H9 (cell line): ENCODE measurements around the gene MED1. TPM values are rescaled to one million over a fixed set of nuclear protein-coding genes. Genes with fewer than 3 reads are reported as not detected.

Experiments used
- DNase-seq: peaks from one replicate; pipeline ENCODE4 v3.0.0-alpha.2; 2017
- H2AFZ ChIP-seq: one replicate; pipeline ENCODE4 v1.6.1; 2013; ENCODE audit warnings: mild to moderate bottlenecking, low read length, control low read depth, moderate library complexity
- H2AK5ac ChIP-seq: 2 replicates; pipeline ENCODE4 v1.6.1; 2013; ENCODE audit warnings: low read length, control low read depth, mixed read lengths; ENCODE audit not compliant: insufficient read length
- H2BK120ac ChIP-seq: one replicate; pipeline ENCODE4 v1.6.1; 2013; ENCODE audit warnings: low read depth, mild to moderate bottlenecking, low read length, control low read depth, inconsistent platforms; ENCODE audit not compliant: poor library complexity, severe bottlenecking
- H2BK12ac ChIP-seq: 2 replicates; pipeline ENCODE4 v1.6.1; 2013; ENCODE audit warnings: low read length, control low read depth, mixed read lengths, low read depth; ENCODE audit not compliant: insufficient read length
- H2BK15ac ChIP-seq: 2 replicates; pipeline ENCODE4 v1.6.1; 2013; ENCODE audit warnings: low read depth, low read length, control low read depth
- H2BK20ac ChIP-seq: one replicate; pipeline ENCODE4 v1.6.1; 2013; ENCODE audit warnings: low read depth, mild to moderate bottlenecking, low read length, control low read depth, inconsistent platforms; ENCODE audit not compliant: poor library complexity, severe bottlenecking
- H2BK5ac ChIP-seq: 2 replicates; pipeline ENCODE4 v1.6.1; 2013; ENCODE audit warnings: low read length, control low read depth, mixed read lengths; ENCODE audit not compliant: insufficient read length
- H3K14ac ChIP-seq: 2 replicates; pipeline ENCODE4 v1.6.1; 2013; ENCODE audit warnings: low read length, control low read depth; ENCODE audit not compliant: insufficient read depth
- H3K18ac ChIP-seq: 2 replicates; pipeline ENCODE4 v1.6.1; 2013; ENCODE audit warnings: low read depth, mild to moderate bottlenecking, mixed read lengths, low read length, control low read depth; ENCODE audit not compliant: insufficient read length
- H3K23ac ChIP-seq: 2 replicates; pipeline ENCODE4 v1.6.1; 2013; ENCODE audit warnings: low read length, control low read depth, mixed read lengths, low read depth; ENCODE audit not compliant: insufficient read length
- H3K23me2 ChIP-seq: 2 replicates; pipeline ENCODE4 v1.6.1; 2013; ENCODE audit warnings: low read depth, mild to moderate bottlenecking, mixed read lengths, low read length, control low read depth; ENCODE audit not compliant: insufficient read length, poor library complexity, severe bottlenecking
- H3K27ac ChIP-seq: 2 replicates; pipeline ENCODE4 v1.5.1; 2013; ENCODE audit warnings: low read length, control low read depth, mixed read lengths, low read depth; ENCODE audit not compliant: insufficient read length
- H3K27me3 ChIP-seq: 2 replicates; pipeline ENCODE4 v1.6.1; 2013; ENCODE audit warnings: low read length, control low read depth, inconsistent platforms; ENCODE audit not compliant: insufficient read depth
- H3K4ac ChIP-seq: 2 replicates; pipeline ENCODE4 v1.6.1; 2013; ENCODE audit warnings: low read depth, mild to moderate bottlenecking, control low read depth, inconsistent platforms, low read length, moderate library complexity
- H3K4me1 ChIP-seq: 2 replicates; pipeline ENCODE4 v1.6.1; 2013; ENCODE audit warnings: low read length, control low read depth, inconsistent platforms; ENCODE audit not compliant: insufficient read depth
- H3K4me2 ChIP-seq: 2 replicates; pipeline ENCODE4 v1.6.1; 2013; ENCODE audit warnings: low read length, control low read depth, mixed read lengths; ENCODE audit not compliant: insufficient read length, insufficient read depth
- H3K56ac ChIP-seq: 2 replicates; pipeline ENCODE4 v1.6.1; 2013; ENCODE audit warnings: low read depth, mild to moderate bottlenecking, mixed read lengths, low read length, control low read depth; ENCODE audit not compliant: insufficient read length
- H3K79me1 ChIP-seq: 2 replicates; pipeline ENCODE4 v1.6.1; 2013; ENCODE audit warnings: low read depth, mild to moderate bottlenecking, moderate library complexity, low read length, control low read depth, inconsistent platforms; ENCODE audit not compliant: insufficient read depth, poor library complexity, severe bottlenecking
- H3K79me2 ChIP-seq: 2 replicates; pipeline ENCODE4 v1.6.1; 2013; ENCODE audit warnings: low read length, control low read depth, inconsistent platforms; ENCODE audit not compliant: insufficient read depth
- H3K9ac ChIP-seq: 2 replicates; pipeline ENCODE4 v1.6.1; 2013; ENCODE audit warnings: low read length, control low read depth, mixed read lengths; ENCODE audit not compliant: insufficient read length; ENCODE audit errors: extremely low read depth
- H3K9me3 ChIP-seq: one replicate; pipeline ENCODE4 v1.6.1; 2013; ENCODE audit warnings: low read depth, low read length, inconsistent platforms; ENCODE audit not compliant: control insufficient read depth
- H3T11ph ChIP-seq: one replicate; pipeline ENCODE4 v1.6.1; 2013; ENCODE audit warnings: mild to moderate bottlenecking, low read length, control low read depth, inconsistent platforms
- H4K20me1 ChIP-seq: one replicate; pipeline ENCODE4 v1.6.1; 2013; ENCODE audit not compliant: control insufficient read depth, insufficient read length, insufficient read depth
- H4K5ac ChIP-seq: 2 replicates; pipeline ENCODE4 v1.6.1; 2013; ENCODE audit warnings: low read depth, mild to moderate bottlenecking, mixed read lengths, low read length, control low read depth; ENCODE audit not compliant: insufficient read length
- H4K8ac ChIP-seq: replicated peaks from 2 replicates; pipeline ENCODE4 v1.6.1; 2013; ENCODE audit warnings: low read length, control low read depth, mixed read lengths, low read depth; ENCODE audit not compliant: insufficient read length
- H4K91ac ChIP-seq: 2 replicates; pipeline ENCODE4 v1.6.1; 2013; ENCODE audit warnings: low read depth, mild to moderate bottlenecking, moderate library complexity, mixed read lengths, low read length, control low read depth; ENCODE audit not compliant: insufficient read length
- H3K27ac Mint-ChIP-seq, 3 experiments: 2 replicates in 2 of 3; 3 replicates in 1 of 3; pipeline ENCODE4 v1.8.0; 2020 to 2021; ENCODE audit warnings: mixed read lengths in 3 of 3, mild to moderate bottlenecking in 1 of 3, moderate library complexity in 1 of 3
- H3K27me3 Mint-ChIP-seq: 2 replicates; pipeline ENCODE4 v1.8.0; 2021; ENCODE audit warnings: low read depth, mild to moderate bottlenecking, moderate library complexity, mixed read lengths
- H3K36me3 Mint-ChIP-seq, 3 experiments: 2 replicates in 2 of 3; 3 replicates in 1 of 3; pipeline ENCODE4 v1.8.0; 2020 to 2021; ENCODE audit warnings: low read depth in 3 of 3, mixed read lengths in 3 of 3; ENCODE audit not compliant: insufficient read depth in 1 of 3
- H3K4me1 Mint-ChIP-seq, 2 experiments: 2 replicates each; pipeline ENCODE4 v1.8.0; 2020; ENCODE audit warnings: mixed read lengths in 2 of 2
- H3K4me3 Mint-ChIP-seq, 2 experiments: 2 replicates in 1 of 2; 3 replicates in 1 of 2; pipeline ENCODE4 v1.8.0; 2020 to 2021; ENCODE audit warnings: mild to moderate bottlenecking in 2 of 2, mixed read lengths in 2 of 2, moderate library complexity in 1 of 2
- H3K9me3 Mint-ChIP-seq, 2 experiments: 2 replicates in 1 of 2; 3 replicates in 1 of 2; pipeline ENCODE4 v1.8.0; 2020; ENCODE audit warnings: mild to moderate bottlenecking in 2 of 2, mixed read lengths in 2 of 2, moderate library complexity in 1 of 2
- CTCF ChIP-seq: fragments of 200-600 bp; sonication (generic); conservative IDR thresholded peaks from 3 replicates; pipeline ENCODE4 v1.8.0; 2021; ENCODE audit warnings: antibody characterized with exemption, mild to moderate bottlenecking
- WGBS: extraction: QIAGEN DNeasy Blood & Tissue Kit; methylation state at CpG from one replicate; pipeline ENCODE4 v1.1.7; 2013; ENCODE audit warnings: missing lambda C conversion rate, low lambda C conversion rate, mixed read lengths; ENCODE audit not compliant: insufficient read length; ENCODE audit errors: extremely low coverage; 5-methylcytosine and 5-hydroxymethylcytosine counted together
- total RNA-seq: library from RNA; stranded (reverse); gene quantifications from 2 replicates; pipeline ENCODE4 v1.2.1, GENCODE V29; 2021

The MED1 gene
- total RNA-seq, 1 experiment from 2014 or later, result 59.2 TPM

- Histone ChIP-seq H4K5ac (no peak overlapping the region), H2BK12ac (no peak overlapping the region), H2BK5ac (no peak overlapping the region), H4K20me1 (no peaks in the 10 kb centered on the region), H3K27me3 (no peaks in the 10 kb centered on the region), H3K9ac (no peak overlapping the region), H3K79me1 (no peaks in the 10 kb centered on the region), H3K4ac (no peak overlapping the region), H3T11ph (no peak overlapping the region), H2AK5ac (no peak overlapping the region), H4K91ac (no peak overlapping the region), H3K4me2 (no peak overlapping the region), H3K18ac (no peak overlapping the region), H4K8ac (no peak overlapping the region), H2BK120ac (no peak overlapping the region), H2BK20ac (no peak overlapping the region), H3K23me2 (no peaks in the 10 kb centered on the region), H3K4me1 (no peaks in the 10 kb centered on the region), H3K9me3 (no peaks in the 10 kb centered on the region), H2BK15ac (no peak overlapping the region), H3K14ac (no peak overlapping the region), H3K56ac (no peak overlapping the region), H2AFZ (no peak overlapping the region), H3K79me2 (no peaks in the 10 kb centered on the region; the same call in none of the 2 replicates), H3K23ac (no peak overlapping the region), H3K27ac (no peak overlapping the region)
- no peaks in the 10 kb centered on the region for H3K9me3 Mint-ChIP-seq
- no peaks in the 10 kb centered on the region for H3K27me3 Mint-ChIP-seq
- no peak for DNase-seq
- no peak for TF ChIP-seq CTCF
- H3K4me1 Mint-ChIP-seq, result no peaks in the 10 kb centered on the region
- H3K36me3 Mint-ChIP-seq, result no peaks in the 10 kb centered on the region
- no CpG with 5 or more reads among the region's 5 CpGs for WGBS
- H3K27ac Mint-ChIP-seq, result no peak overlapping the region; a peak in 1 of 7 replicates
- no peak overlapping the region for H3K4me3 Mint-ChIP-seq
These were observed 85.2 kb downstream of the MED1 start for GRCh38 chr17:39365872-39366271.
